ENCODE results near the gene PBX2. TPM values are rescaled to one million over a fixed set of nuclear protein-coding genes. Genes with fewer than 3 reads are reported as not detected.
"Not testable (repeated sequence)": the region's sequence is repeated elsewhere in the genome, so short reads cannot be mapped to it uniquely, and the experiment has no call there.

Gene PBX2, protein sequence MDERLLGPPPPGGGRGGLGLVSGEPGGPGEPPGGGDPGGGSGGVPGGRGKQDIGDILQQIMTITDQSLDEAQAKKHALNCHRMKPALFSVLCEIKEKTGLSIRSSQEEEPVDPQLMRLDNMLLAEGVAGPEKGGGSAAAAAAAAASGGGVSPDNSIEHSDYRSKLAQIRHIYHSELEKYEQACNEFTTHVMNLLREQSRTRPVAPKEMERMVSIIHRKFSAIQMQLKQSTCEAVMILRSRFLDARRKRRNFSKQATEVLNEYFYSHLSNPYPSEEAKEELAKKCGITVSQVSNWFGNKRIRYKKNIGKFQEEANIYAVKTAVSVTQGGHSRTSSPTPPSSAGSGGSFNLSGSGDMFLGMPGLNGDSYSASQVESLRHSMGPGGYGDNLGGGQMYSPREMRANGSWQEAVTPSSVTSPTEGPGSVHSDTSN
- total RNA-seq = 97.7 and 106 TPM in 2 replicates

GRCh38 chr6:32190054-32190851 lies at the start of gene PBX2:
Gene PBX2, minus strand, starts transcription at chr6:32190202. Its CDS starts 287 bp downstream, at chr6:32189915.
- intact Hi-C loops (cut with micrococcal nuclease) = loop anchor here (1.0 to 10.0 kb wide), 8 partner anchors 12 to 1545 kb away; partner anchors contain the start of genes B3GALT4, C6orf136, CLIC1 and EHMT2

- intact Hi-C loops (cut with micrococcal nuclease) = no loop called here
These were observed 49.5 kb upstream of the PBX2 start for GRCh38 chr6:32239462-32239861.

DNA sequence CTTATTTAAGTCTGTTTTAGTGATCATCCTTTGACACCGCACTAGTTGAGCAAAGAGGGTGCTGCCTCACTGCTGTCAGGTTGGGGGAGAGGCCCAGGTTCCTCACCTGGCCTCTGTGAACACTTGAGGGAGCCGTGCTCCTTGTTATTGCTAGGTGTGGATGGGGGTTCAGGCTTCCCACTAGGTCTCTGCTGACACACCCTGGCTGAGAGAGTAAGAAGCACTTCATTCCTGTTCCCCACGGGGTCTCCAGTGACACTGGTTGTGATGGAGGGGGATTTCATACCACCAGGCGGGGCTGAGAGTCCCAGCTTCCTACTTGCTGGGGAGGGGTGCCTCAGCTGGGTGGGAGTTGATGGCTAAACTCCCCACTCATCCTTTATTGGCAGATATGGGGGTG lies 44.9 kb upstream of the PBX2 start:
- intact Hi-C loops (cut with micrococcal nuclease) = no loop called here

GRCh38 chr6:32226434-32226833 lies 36.4 kb upstream of the PBX2 start:
- intact Hi-C loops (cut with micrococcal nuclease) = no loop called here

DNA sequence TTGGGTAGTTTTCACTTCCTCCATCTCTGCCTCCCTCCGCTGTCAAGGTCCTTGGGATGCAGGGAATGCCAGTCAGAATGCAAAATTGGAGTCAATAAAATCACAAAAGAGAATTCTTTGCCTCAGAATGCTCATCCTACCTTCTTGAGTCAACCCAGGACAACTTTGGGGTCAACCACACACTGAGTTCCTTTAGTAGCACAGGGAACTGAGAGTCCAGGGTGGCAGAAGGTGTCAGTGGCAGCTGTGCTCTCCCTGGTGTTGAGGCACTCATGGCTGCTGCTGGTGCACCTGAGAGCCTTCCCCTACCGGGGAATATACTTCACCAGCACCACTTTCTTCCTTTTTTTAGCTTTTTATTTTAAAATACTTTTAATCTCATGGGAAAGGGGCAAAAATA lies 34.7 kb upstream of the PBX2 start:
- intact Hi-C loops (cut with micrococcal nuclease) = no loop called here

DNA sequence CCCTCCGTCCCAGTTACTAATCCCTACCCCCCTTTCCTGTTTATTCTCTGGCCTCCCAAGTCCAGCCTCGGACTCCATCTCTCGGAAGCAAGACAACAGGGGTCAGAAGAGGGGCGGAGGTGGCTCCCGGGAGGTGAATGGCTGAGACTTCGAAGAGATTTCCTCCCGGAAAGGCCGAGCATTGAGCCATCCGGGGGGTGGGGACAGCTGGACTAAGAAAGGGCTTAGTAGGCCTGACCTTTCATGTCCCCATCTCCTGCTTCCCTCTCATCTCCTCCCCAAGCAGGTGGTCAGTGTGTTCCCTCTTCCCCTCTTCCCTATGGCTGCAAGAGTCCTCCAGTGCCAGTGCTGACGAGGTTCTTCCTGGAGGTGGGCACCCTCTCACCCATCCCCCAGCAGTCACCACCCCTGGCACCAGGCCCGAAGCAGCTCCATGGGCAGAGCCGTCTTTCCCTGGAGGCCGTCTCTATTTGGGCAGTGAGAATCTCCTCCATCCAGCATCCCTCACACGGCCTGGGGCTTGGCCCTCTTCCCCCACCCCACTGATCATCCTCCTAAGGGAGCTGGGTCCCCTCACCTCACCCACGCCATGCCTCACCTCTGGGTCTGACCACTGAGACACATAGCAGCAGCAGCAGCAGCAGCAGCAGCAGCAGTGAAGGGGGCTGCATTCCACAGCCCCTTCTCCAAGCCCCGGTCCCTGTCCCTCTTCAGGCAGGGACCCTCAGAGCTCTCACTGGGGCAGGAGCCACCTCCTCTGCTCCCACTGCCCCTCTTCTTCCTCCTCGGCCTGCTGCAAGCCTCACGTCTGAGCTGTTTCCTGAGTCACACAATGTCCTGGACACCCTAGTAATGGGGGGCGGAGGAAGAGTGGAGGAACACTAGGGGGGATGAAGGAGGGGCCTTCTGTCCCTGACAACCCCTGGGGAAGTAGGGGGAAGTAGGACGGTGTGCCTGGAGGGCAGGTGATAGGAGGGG lies 33.5 kb upstream of the PBX2 start, which contains the start of gene NOTCH4:
Gene NOTCH4 (minus strand): TSS at position 810 of the 978 bp plus-strand sequence. CDS start 139 bp downstream, at position 671.
- intact Hi-C loops (cut with micrococcal nuclease) = no loop called here

GRCh38 chr6:32222333-32223230 lies 32.6 kb upstream of the PBX2 start:
- intact Hi-C loops (cut with micrococcal nuclease) = no loop called here

- intact Hi-C loops (cut with micrococcal nuclease) = no loop called here
These were observed 30.0 kb upstream of the PBX2 start for GRCh38 chr6:32220021-32220420.

- intact Hi-C loops (cut with micrococcal nuclease) = no loop called here
These were observed 28.2 kb upstream of the PBX2 start for GRCh38 chr6:32218167-32218566.

GRCh38 chr6:32216998-32217397 lies 27.0 kb upstream of the PBX2 start:
- intact Hi-C loops (cut with micrococcal nuclease) = no loop called here

GRCh38 chr6:32216285-32216684 lies 26.3 kb upstream of the PBX2 start:
- intact Hi-C loops (cut with micrococcal nuclease) = no loop called here

GRCh38 chr6:32215617-32216016 lies 25.6 kb upstream of the PBX2 start:
- intact Hi-C loops (cut with micrococcal nuclease) = no loop called here

DNA sequence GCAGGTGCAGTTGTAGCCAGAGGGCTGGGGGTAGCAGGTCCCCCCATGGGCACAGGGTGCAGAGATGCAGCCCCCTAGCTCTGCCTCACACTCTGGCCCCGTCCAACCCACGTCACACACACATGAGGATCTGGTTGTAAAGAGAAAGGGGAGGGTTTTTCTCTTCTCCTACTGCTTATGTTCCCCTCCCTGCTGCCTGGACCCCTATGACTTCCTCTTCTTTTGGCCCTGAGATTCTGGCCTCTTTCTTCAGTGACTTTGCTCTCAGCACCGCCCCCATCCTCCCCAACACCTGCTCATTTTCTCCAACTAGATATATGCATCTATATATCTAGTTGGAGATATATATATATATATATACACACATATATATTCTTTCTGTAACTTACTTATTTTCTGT lies 24.1 kb upstream of the PBX2 start:
- intact Hi-C loops (cut with micrococcal nuclease) = no loop called here

- intact Hi-C loops (cut with micrococcal nuclease) = no loop called here
These were observed 23.6 kb upstream of the PBX2 start for GRCh38 chr6:32213649-32214048.

DNA sequence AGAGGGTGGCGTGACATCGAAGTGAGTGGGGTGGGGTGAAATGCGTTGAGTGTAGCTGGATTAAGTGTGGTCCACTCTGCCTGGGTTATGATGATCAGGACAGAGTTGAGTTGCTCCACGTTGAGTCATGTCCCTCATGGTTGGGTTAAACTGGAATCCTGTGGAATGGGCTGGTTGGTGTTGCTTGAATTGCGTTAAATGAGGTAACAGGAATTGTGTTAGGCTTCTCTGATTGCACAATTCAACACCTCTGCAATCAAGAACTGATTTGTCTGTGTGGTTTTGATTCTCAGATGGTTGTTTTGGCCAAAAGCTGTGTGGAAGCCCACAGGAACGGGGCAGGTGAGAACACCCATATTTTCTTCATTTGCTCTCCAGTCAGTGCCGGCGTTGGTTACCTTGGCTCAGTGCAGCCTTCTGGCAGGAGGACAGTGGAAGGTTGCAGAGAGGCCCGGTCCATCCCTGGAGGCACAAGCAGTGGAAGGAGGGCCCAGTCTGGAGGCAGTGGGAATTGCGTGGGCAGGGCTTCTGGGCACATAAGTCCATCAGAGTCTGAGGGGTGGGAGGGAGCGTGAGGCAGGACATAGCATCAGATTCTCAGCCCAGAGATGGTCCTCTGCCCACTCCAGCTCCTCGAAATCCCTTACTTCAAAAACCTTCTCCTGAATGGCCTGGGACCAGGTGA lies 22.2 kb upstream of the PBX2 start:
- intact Hi-C loops (cut with micrococcal nuclease) = no loop called here

- intact Hi-C loops (cut with micrococcal nuclease) = not testable (repeated sequence)
These were observed 21.4 kb upstream of the PBX2 start for GRCh38 chr6:32211432-32211831.

GRCh38 chr6:32210191-32210601 lies 20.2 kb upstream of the PBX2 start:
- intact Hi-C loops (cut with micrococcal nuclease) = no loop called here

- intact Hi-C loops (cut with micrococcal nuclease) = no loop called here
These were observed 19.0 kb upstream of the PBX2 start for GRCh38 chr6:32208996-32209395.

GRCh38 chr6:32204268-32204715 lies 14.3 kb upstream of the PBX2 start:
- intact Hi-C loops (cut with micrococcal nuclease) = no loop called here

Data from T-helper 1 cell treated with Interleukin-12 subunit alpha and Interleukin-12 subunit beta and Interleukin-4 antibody, amounts not matched to agents 30 ng/mL and 1 ng/mL, for 36 hours (primary cell).